CD14-positive monocyte (primary cell): Measurements from ENCODE around the gene MACROD2. TPM values are rescaled to one million over a fixed set of nuclear protein-coding genes. Genes with fewer than 3 reads are reported as not detected.

Source experiments
- DNase-seq, 3 donors: peaks; one replicate each; pipeline ENCODE4 v3.0.0-alpha.2; 2011 to 2022
- H2AFZ ChIP-seq: 2 replicates; pipeline ENCODE4 v1.6.0; 2012; ENCODE audit warnings: mild to moderate bottlenecking, low read depth, low read length, inconsistent platforms; ENCODE audit not compliant: insufficient read depth, poor library complexity, severe bottlenecking
- H3K27ac ChIP-seq, 2 donors: 1 replicate in 1 of 2; 2 replicates in 1 of 2; pipeline ENCODE4 v1.5.1; 2012 to 2013; ENCODE audit warnings: low read length in 2 of 2, control low read depth in 1 of 2, inconsistent platforms in 1 of 2, low read depth in 1 of 2, mild to moderate bottlenecking in 1 of 2
- H3K27me3 ChIP-seq, 2 donors: one replicate each; pipeline versions ENCODE4 v1.6.0 to v1.6.1; 2011 to 2013; ENCODE audit warnings: low read length in 2 of 2; ENCODE audit not compliant: control insufficient read depth in 2 of 2, insufficient read depth in 2 of 2
- H3K36me3 ChIP-seq, 2 donors: replicated peaks in 1 of 2; 1 replicate in 1 of 2; 2 replicates in 1 of 2; pipeline versions ENCODE4 v1.5.1 to v1.6.1; 2012 to 2013; ENCODE audit warnings: low read length in 2 of 2, control low read depth in 1 of 2, inconsistent platforms in 1 of 2, mild to moderate bottlenecking in 1 of 2; ENCODE audit not compliant: insufficient read depth in 2 of 2, control insufficient read depth in 1 of 2
- H3K4me1 ChIP-seq, 2 donors: 1 replicate in 1 of 2; 2 replicates in 1 of 2; pipeline versions ENCODE4 v1.5.1 to v1.6.1; 2012 to 2013; ENCODE audit warnings: low read length in 2 of 2, control low read depth in 1 of 2, inconsistent platforms in 1 of 2, mild to moderate bottlenecking in 1 of 2, moderate library complexity in 1 of 2; ENCODE audit not compliant: insufficient read depth in 2 of 2, control insufficient read depth in 1 of 2
- H3K4me2 ChIP-seq: replicated peaks from 2 replicates; pipeline ENCODE3; 2012; ENCODE audit warnings: low read length, moderate library complexity, mild to moderate bottlenecking; ENCODE audit not compliant: poor library complexity, severe bottlenecking; ENCODE audit errors: extremely low read depth
- H3K4me3 ChIP-seq, 3 experiments: fragments of 200-600 bp in 1 of 3; sonication (generic) in 1 of 3; replicated peaks in 1 of 3; 1 replicate in 2 of 3; 2 replicates in 1 of 3; pipeline ENCODE4 v1.5.1; 2011 to 2013; ENCODE audit warnings: low read length in 3 of 3, mild to moderate bottlenecking in 3 of 3, control low read depth in 2 of 3, low read depth in 2 of 3, inconsistent platforms in 1 of 3, moderate library complexity in 1 of 3
- H3K79me2 ChIP-seq: 2 replicates; pipeline ENCODE4 v1.6.0; 2012; ENCODE audit warnings: mild to moderate bottlenecking, control low read depth, inconsistent platforms, low read length, moderate library complexity; ENCODE audit not compliant: insufficient read depth
- H3K9ac ChIP-seq: 2 replicates; pipeline ENCODE4 v1.6.0; 2017; ENCODE audit warnings: low read length, mild to moderate bottlenecking; ENCODE audit not compliant: insufficient read depth, poor library complexity, severe bottlenecking
- H3K9me3 ChIP-seq, 2 donors: replicated peaks in 1 of 2; 1 replicate in 1 of 2; 2 replicates in 1 of 2; pipeline versions ENCODE4 v1.5.1 to v1.6.1; 2012 to 2013; ENCODE audit warnings: low read length in 2 of 2, control low read depth in 1 of 2; ENCODE audit not compliant: control insufficient read depth in 1 of 2, insufficient read depth in 1 of 2
- H4K20me1 ChIP-seq: 2 replicates; pipeline ENCODE4 v1.6.0; 2012; ENCODE audit warnings: mild to moderate bottlenecking, low read length, control low read depth, moderate library complexity; ENCODE audit not compliant: insufficient read depth
- H3K27ac Mint-ChIP-seq, 7 donors: one replicate each; pipeline ENCODE4 v1.8.0; 2020; ENCODE audit warnings: mild to moderate bottlenecking in 7 of 7, mixed read lengths in 7 of 7, moderate library complexity in 6 of 7, inconsistent platforms in 2 of 7
- H3K27me3 Mint-ChIP-seq, 3 donors: one replicate each; pipeline ENCODE4 v1.8.0; 2021 to 2022; ENCODE audit warnings: low read depth in 3 of 3, mild to moderate bottlenecking in 3 of 3, mixed read lengths in 3 of 3, moderate library complexity in 3 of 3, inconsistent platforms in 1 of 3
- H3K36me3 Mint-ChIP-seq, 2 donors: one replicate each; pipeline ENCODE4 v1.8.0; 2020; ENCODE audit warnings: mixed read lengths in 2 of 2, inconsistent platforms in 1 of 2, mild to moderate bottlenecking in 1 of 2
- H3K4me1 Mint-ChIP-seq: one replicate; pipeline ENCODE4 v1.8.0; 2020; ENCODE audit warnings: mild to moderate bottlenecking, mixed read lengths
- H3K4me3 Mint-ChIP-seq, 2 donors: one replicate each; pipeline ENCODE4 v1.8.0; 2020; ENCODE audit warnings: mild to moderate bottlenecking in 2 of 2, mixed read lengths in 2 of 2, moderate library complexity in 1 of 2
- H3K9me3 Mint-ChIP-seq, 7 donors: one replicate each; pipeline ENCODE4 v1.8.0; 2020 to 2022; ENCODE audit warnings: mixed read lengths in 7 of 7, mild to moderate bottlenecking in 6 of 7, moderate library complexity in 6 of 7, inconsistent platforms in 2 of 7
- WGBS: methylation state at CpG from one replicate; pipeline ENCODE4 v1.1.5; 2013; ENCODE audit warnings: missing lambda C conversion rate; ENCODE audit not compliant: insufficient coverage; 5-methylcytosine and 5-hydroxymethylcytosine counted together
- intact Hi-C, 2 donors: fragments of 100-400 bp; cut with micrococcal nuclease; formaldehyde crosslinking; loops; one replicate each; pipeline versions ENCODE4 v1.15.0 to v1.15.1; 2023
- polyA plus RNA-seq, 3 donors: library from polyadenylated mRNA; depleted of rRNA in 1 of 3; unstranded in 2 of 3; stranded (reverse) in 1 of 3; fragments of 300-500 nt in 2 of 3; fragments of >200 nt in 1 of 3; fragmentation: Illumina TruSeq in 2 of 3; gene quantifications; 1 replicate in 2 of 3; 2 replicates in 1 of 3; pipeline ENCODE4 v1.2.3, GENCODE V29; 2012 to 2021
- TF ChIP-seq, protein P1 (sequence below): fragments of 200-600 bp; IDR thresholded peaks from one replicate; pipeline ENCODE4 v1.8.0; 2022; ENCODE audit warnings: antibody characterized with exemption, mild to moderate bottlenecking

The MACROD2 gene
- polyA plus RNA-seq, 3 donors: 0.23 TPM; not detected in 2

DNA sequence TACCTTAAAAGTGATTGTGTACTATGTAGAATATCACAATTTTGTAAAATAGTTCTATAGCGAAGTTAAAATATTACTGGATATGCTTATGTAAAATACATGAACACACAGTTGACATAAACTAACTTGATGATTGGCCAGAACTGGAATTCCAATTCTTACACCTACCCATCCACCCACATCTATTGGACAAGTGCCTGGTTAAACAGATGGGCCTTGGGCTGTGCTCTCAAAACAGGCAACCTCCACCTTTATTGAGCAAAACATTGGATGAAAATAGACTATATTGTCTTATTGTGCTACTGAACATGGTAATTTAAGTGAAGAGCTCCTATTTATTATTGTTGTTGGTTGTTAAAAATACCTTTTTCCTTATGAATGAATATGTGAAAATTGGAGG, 496.1 kb downstream of the MACROD2 start:
- no CpG with 5 or more reads among the region's 1 CpG for WGBS
- H3K27me3 Mint-ChIP-seq: no peaks in the 10 kb centered on the region

DNA sequence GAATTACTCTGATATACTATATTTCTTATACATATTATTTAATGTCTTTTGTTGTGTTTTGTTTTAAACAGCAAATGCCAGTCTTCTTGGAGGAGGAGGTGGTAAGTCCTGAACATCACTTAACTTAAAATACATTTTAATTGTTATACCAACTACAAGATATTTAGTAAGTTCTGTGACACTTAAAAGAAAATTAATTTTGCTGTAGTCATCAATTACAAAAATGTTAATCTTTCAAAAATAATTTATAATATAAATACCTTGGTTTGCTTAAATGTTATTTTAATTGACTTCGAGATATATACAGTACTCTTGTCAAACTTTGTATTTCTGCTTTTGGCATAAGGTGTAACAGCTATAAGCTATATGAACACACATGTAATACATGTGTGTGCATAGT, 498.1 kb downstream of the MACROD2 start:
- H3K4me3 Mint-ChIP-seq: no peak overlapping the region
- Histone ChIP-seq H3K79me2 (no peaks in the 10 kb centered on the region), H2AFZ (no peak overlapping the region), H3K9ac (no peak overlapping the region), H3K27me3 (no peaks in the 10 kb centered on the region), H4K20me1 (no peaks in the 10 kb centered on the region), H3K4me2 (no peak overlapping the region), H3K4me3 (no peak overlapping the region), H3K4me1 (no peaks in the 10 kb centered on the region), H3K36me3 (no peaks in the 10 kb centered on the region), H3K27ac (no peak overlapping the region), H3K9me3 (no peaks in the 10 kb centered on the region)
- no peaks in the 10 kb centered on the region for H3K36me3 Mint-ChIP-seq
- DNase-seq: no peak
- H3K27ac Mint-ChIP-seq: no peak overlapping the region
- TF ChIP-seq, protein P1, sequence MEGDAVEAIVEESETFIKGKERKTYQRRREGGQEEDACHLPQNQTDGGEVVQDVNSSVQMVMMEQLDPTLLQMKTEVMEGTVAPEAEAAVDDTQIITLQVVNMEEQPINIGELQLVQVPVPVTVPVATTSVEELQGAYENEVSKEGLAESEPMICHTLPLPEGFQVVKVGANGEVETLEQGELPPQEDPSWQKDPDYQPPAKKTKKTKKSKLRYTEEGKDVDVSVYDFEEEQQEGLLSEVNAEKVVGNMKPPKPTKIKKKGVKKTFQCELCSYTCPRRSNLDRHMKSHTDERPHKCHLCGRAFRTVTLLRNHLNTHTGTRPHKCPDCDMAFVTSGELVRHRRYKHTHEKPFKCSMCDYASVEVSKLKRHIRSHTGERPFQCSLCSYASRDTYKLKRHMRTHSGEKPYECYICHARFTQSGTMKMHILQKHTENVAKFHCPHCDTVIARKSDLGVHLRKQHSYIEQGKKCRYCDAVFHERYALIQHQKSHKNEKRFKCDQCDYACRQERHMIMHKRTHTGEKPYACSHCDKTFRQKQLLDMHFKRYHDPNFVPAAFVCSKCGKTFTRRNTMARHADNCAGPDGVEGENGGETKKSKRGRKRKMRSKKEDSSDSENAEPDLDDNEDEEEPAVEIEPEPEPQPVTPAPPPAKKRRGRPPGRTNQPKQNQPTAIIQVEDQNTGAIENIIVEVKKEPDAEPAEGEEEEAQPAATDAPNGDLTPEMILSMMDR: no peak
- no peaks in the 10 kb centered on the region for H3K27me3 Mint-ChIP-seq
- H3K4me1 Mint-ChIP-seq: no peaks in the 10 kb centered on the region
- no CpG with 5 or more reads among the region's 1 CpG for WGBS
- intact Hi-C loops: no loop called here
- peaks cover 0 to 4% (median 0%) of the 10 kb centered on the region in 7 donors for H3K9me3 Mint-ChIP-seq

More for the DNA sequence above, 496.1 kb downstream of the MACROD2 start:
- Histone ChIP-seq H3K4me3 (no peak overlapping the region), H4K20me1 (no peaks in the 10 kb centered on the region), H3K4me2 (no peak overlapping the region), H3K27me3 (no peaks in the 10 kb centered on the region), H2AFZ (no peak overlapping the region), H3K9ac (no peak overlapping the region), H3K36me3 (no peaks in the 10 kb centered on the region), H3K79me2 (no peaks in the 10 kb centered on the region), H3K4me1 (no peaks in the 10 kb centered on the region), H3K27ac (no peak overlapping the region), H3K9me3 (peaks cover 0 to 5% of the 10 kb centered on the region in 2 donors)
- no peaks in the 10 kb centered on the region for H3K4me1 Mint-ChIP-seq
- H3K27ac Mint-ChIP-seq: no peak overlapping the region
- H3K9me3 Mint-ChIP-seq: peaks cover 0 to 3% (median 0%) of the 10 kb centered on the region in 7 donors
- no peaks in the 10 kb centered on the region for H3K36me3 Mint-ChIP-seq
- H3K4me3 Mint-ChIP-seq: no peak overlapping the region
- TF ChIP-seq, protein P1: no peak
- intact Hi-C loops: no loop called here
- no peak for DNase-seq
